GM12878 (cell line): ENCODE measurements around the gene KCNC1. TPM values are rescaled to one million over a fixed set of nuclear protein-coding genes. Genes with fewer than 3 reads are reported as not detected.

Source experiments
- ATAC-seq: fragments of 200-7000 bp; cut with Tn5 transposase; 3 replicates; pipeline ENCODE4 v1.9.1; 2020; ENCODE audit warnings: mild to moderate bottlenecking, moderate library complexity
- BruUV-seq: library from RNA; stranded (reverse); fragments of 400-500 nt; replicated peaks from 2 replicates; lab custom pipeline; 2021; lab: Mats Ljungman, UMichigan
- CTCF ChIA-PET: fragments of 300-600 bp; sonication (Branson Sonifier 250); formaldehyde crosslinking; extraction: SDS; loops from one replicate; lab custom pipeline; 2021; ENCODE audit warnings: inconsistent platforms; lab: Yijun Ruan, JAX
- POLR2A ChIA-PET: fragments of 350-600 bp; formaldehyde crosslinking; extraction: SDS; loops from one replicate; lab custom pipeline; 2021; ENCODE audit warnings: inconsistent platforms; lab: Charles Lee
- RAD21 ChIA-PET: fragments of 300-600 bp; sonication (Branson Sonifier 250); formaldehyde crosslinking; loops from one replicate; lab custom pipeline; 2023; ENCODE audit warnings: antibody characterized with exemption; ENCODE audit not compliant: unreplicated experiment; lab: Charles Lee
- SMC1A ChIA-PET: fragments of 300-600 bp; sonication (Branson Sonifier 250); formaldehyde crosslinking; loops from one replicate; lab custom pipeline; 2023; ENCODE audit not compliant: unreplicated experiment, uncharacterized antibody; lab: Charles Lee
- DNase-seq: peaks from one replicate; pipeline ENCODE4 v3.0.0-alpha.2; 2011; ENCODE audit warnings: low read depth, low spot score
- FAIRE-seq: peaks from 3 replicates; lab custom pipeline; 2011; peaks lifted over from hg19 to GRCh38; lab: Jason Lieb, UNC
- H2AFZ ChIP-seq: 2 replicates; pipeline ENCODE4 v1.6.0; 2011; ENCODE audit warnings: low read depth, low read length, control low read depth; ENCODE audit not compliant: control insufficient read depth
- H3K27ac ChIP-seq: 2 replicates; pipeline ENCODE4 v1.5.1; 2011; ENCODE audit warnings: control low read depth; ENCODE audit not compliant: control insufficient read depth, insufficient read depth
- H3K27me3 ChIP-seq, 2 experiments: replicated peaks in 1 of 2; 2 replicates each; pipeline versions ENCODE4 v1.6.0 to v1.6.1; 2011; ENCODE audit warnings: low read length in 1 of 2; ENCODE audit not compliant: control insufficient read depth in 2 of 2, insufficient read depth in 2 of 2
- H3K36me3 ChIP-seq, 2 experiments: 2 replicates each; pipeline ENCODE4 v1.5.1; 2011; ENCODE audit warnings: low read length in 1 of 2; ENCODE audit not compliant: control insufficient read depth in 2 of 2, insufficient read depth in 2 of 2
- H3K4me1 ChIP-seq: 2 replicates; pipeline ENCODE4 v1.6.1; 2011; ENCODE audit warnings: mild to moderate bottlenecking, low read length, moderate library complexity, mixed read lengths; ENCODE audit not compliant: control insufficient read depth, insufficient read depth
- H3K4me2 ChIP-seq: 2 replicates; pipeline ENCODE4 v1.6.0; 2011; ENCODE audit warnings: control low read depth; ENCODE audit not compliant: control insufficient read depth, insufficient read depth
- H3K4me3 ChIP-seq: fragments of 200-600 bp; sonication (generic); 2 replicates; pipeline ENCODE4 v1.5.1; 2016
- H3K79me2 ChIP-seq: 2 replicates; pipeline ENCODE4 v1.6.0; 2011; ENCODE audit warnings: low read length; ENCODE audit not compliant: control insufficient read depth, insufficient read depth
- H3K9ac ChIP-seq: 2 replicates; pipeline ENCODE4 v1.8.0; 2011; ENCODE audit warnings: low read length, control low read depth, mixed read lengths; ENCODE audit not compliant: control insufficient read depth, insufficient read depth
- H3K9me3 ChIP-seq: replicated peaks from 3 replicates; pipeline ENCODE4 v1.5.1; 2011; ENCODE audit warnings: mild to moderate bottlenecking, low read length; ENCODE audit not compliant: control insufficient read depth, insufficient read depth
- H4K20me1 ChIP-seq: 2 replicates; pipeline ENCODE4 v1.6.0; 2011; ENCODE audit not compliant: control insufficient read depth, insufficient read depth
- ASH2L ChIP-seq: fragments of 300-600, 200-600 bp; sonication (generic); IDR thresholded peaks from 2 replicates; pipeline ENCODE4 v1.6.1; 2017; ENCODE audit warnings: low read depth, mild to moderate bottlenecking, borderline replicate concordance
- BHLHE40 ChIP-seq, 2 experiments: fragments of 450-650 bp in 1 of 2; IDR thresholded peaks; 2 replicates each; pipeline ENCODE4 v1.6.1; 2011 to 2017; ENCODE audit warnings: low read depth in 2 of 2, borderline replicate concordance in 1 of 2, improper control_type of control experiment in 1 of 2, low read length in 1 of 2, mild to moderate bottlenecking in 1 of 2
- CBX5 ChIP-seq: sonication (generic); IDR thresholded peaks from 2 replicates; pipeline ENCODE4 v1.6.1; 2016; ENCODE audit warnings: low read depth, moderate library complexity, mild to moderate bottlenecking, inconsistent platforms
- FOS ChIP-seq: IDR thresholded peaks from 3 replicates; pipeline ENCODE4 v1.6.1; 2011; ENCODE audit warnings: borderline replicate concordance; ENCODE audit not compliant: insufficient read length; ENCODE audit errors: extremely low read depth
- LARP7 ChIP-seq: fragments of 450-650 bp; IDR thresholded peaks from 2 replicates; pipeline ENCODE4 v1.6.1; 2017; ENCODE audit warnings: mild to moderate bottlenecking
- MEF2B ChIP-seq: fragments of 450-650 bp; IDR thresholded peaks from 2 replicates; pipeline ENCODE4 v1.6.1; 2018; ENCODE audit warnings: mild to moderate bottlenecking, moderate library complexity; ENCODE audit not compliant: partially characterized antibody, poor library complexity, severe bottlenecking
- NR2C2 ChIP-seq: IDR thresholded peaks from 2 replicates; pipeline ENCODE4 v1.6.1; 2011; ENCODE audit warnings: borderline replicate concordance, low read depth; ENCODE audit not compliant: control insufficient read depth, insufficient read length
- NRF1 ChIP-seq: conservative IDR thresholded peaks from 2 replicates; pipeline ENCODE4 v1.6.1; 2011; ENCODE audit warnings: mild to moderate bottlenecking, low read depth, low read length, improper control_type of control experiment
- PML ChIP-seq: IDR thresholded peaks from 2 replicates; pipeline ENCODE4 v1.6.1; 2012; ENCODE audit warnings: low read length, inconsistent platforms
- RAD21 ChIP-seq: IDR thresholded peaks from 2 replicates; pipeline ENCODE4 v1.6.1; 2011; ENCODE audit warnings: mild to moderate bottlenecking, low read depth, low read length, moderate library complexity; ENCODE audit not compliant: insufficient read depth
- RAD51 ChIP-seq: fragments of 450-650 bp; IDR thresholded peaks from 2 replicates; pipeline ENCODE4 v1.6.1; 2016; ENCODE audit warnings: moderate library complexity, mild to moderate bottlenecking, inconsistent platforms
- SIN3A ChIP-seq: IDR thresholded peaks from 2 replicates; pipeline ENCODE4 v1.6.1; 2012; ENCODE audit warnings: low read depth, low read length, improper control_type of control experiment
- YBX1 ChIP-seq: fragments of 450-650 bp; IDR thresholded peaks from 2 replicates; pipeline ENCODE4 v1.6.1; 2016; ENCODE audit warnings: antibody characterized with exemption
- WGBS: methylation state at CpG from one replicate; pipeline ENCODE4 v1.1.6; 2016; ENCODE audit warnings: low lambda C conversion rate; ENCODE audit not compliant: insufficient replicate concordance, insufficient coverage; ENCODE audit errors: missing lambda C conversion rate; 5-methylcytosine and 5-hydroxymethylcytosine counted together
- in situ Hi-C: fragments of 300-500 bp; cut with MboI; formaldehyde crosslinking; loops from 9 replicates; pipeline ENCODE4 v1.14.3; 2018; ENCODE audit warnings: mixed read lengths
- intact Hi-C: fragments of 100-400 bp; cut with micrococcal nuclease; formaldehyde crosslinking; loops from one replicate; pipeline ENCODE4 v1.14.2; 2022; ENCODE audit not compliant: unreplicated experiment
- polyA plus RNA-seq, 11 experiments: library from polyadenylated mRNA; depleted of rRNA in 4 of 11; unstranded in 6 of 11; stranded (reverse) in 5 of 11; fragments of >200 nt; fragmentation: Nextera tagmentation in 4 of 11; fragmentation: Illumina TruSeq in 1 of 11; extraction: Ambion mirVana in 4 of 11; extraction: Trizol in 1 of 11; gene quantifications; 1 replicate in 1 of 11; 2 replicates in 10 of 11; pipeline versions ENCODE4 v1.2.1 to v1.2.3, GENCODE V29; 2011 to 2016; ENCODE audit warnings: inconsistent platforms in 2 of 11, missing spikeins in 2 of 11, low read depth in 1 of 11
- total RNA-seq, 4 experiments: library from RNA; depleted of rRNA in 3 of 4; stranded (reverse); fragments of >200 nt in 3 of 4; fragmentation: Illumina TruSeq in 1 of 4; extraction: Trizol in 1 of 4; gene quantifications; 2 replicates each; pipeline versions ENCODE4 v1.2.1 to v1.2.3, GENCODE V29; 2013 to 2021

Gene KCNC1
- total and polyA plus RNA-seq, 10 of the 15 experiments (the other 5 are each of a cell fraction or from before 2014, with no cell fraction given): 0.27 to 0.34 TPM; not detected in 8

DNA sequence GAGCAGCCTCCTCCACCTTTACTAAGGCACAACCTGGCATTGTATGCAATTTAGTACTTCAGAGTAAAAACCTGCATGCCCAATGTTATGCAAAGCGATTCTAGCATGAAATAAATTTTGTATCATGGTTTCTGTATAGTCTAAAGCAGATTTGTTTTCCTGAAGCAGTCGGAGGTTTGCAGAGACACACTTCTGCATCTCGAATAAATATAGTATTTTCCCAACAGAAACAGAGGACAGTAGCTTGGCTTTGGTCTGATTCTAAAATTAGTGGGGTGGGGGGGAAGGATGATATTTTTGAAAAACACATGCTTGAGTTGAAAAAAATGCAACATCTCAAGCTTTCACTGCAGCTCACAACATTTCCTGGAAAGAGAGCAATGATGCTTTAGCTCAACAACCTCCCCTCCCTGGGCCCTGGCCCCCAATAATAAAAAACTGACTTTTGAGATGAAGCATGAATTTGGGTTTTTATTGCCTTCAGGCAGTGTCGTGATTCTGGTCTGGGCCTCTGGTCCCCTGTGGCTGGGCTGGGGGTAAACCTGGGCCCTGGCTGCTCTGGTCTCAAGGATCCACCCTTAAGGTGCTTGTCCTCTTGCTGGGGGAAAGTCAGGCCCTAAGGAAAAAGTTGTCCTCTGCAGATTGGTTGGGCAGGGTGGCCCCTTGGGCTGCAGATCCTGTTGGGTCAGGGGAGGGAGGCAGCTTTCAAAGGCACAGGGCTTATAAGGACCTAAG is 48.2 kb downstream of the KCNC1 start:
- no peak for FAIRE-seq
- POLR2A ChIA-PET: no interaction called here
- Histone ChIP-seq H3K4me2 (no peak overlapping the region), H3K9ac (no peak overlapping the region), H4K20me1 (no peaks in the 10 kb centered on the region; the same call in 1 of the 2 replicates), H3K9me3 (no peaks in the 10 kb centered on the region), H2AFZ (no peak overlapping the region), H3K27ac (no peak overlapping the region), H3K36me3 (no peaks in the 10 kb centered on the region; a peak in 1 of 4 replicates), H3K27me3 (no peaks in the 10 kb centered on the region), H3K4me3 (no peak overlapping the region), H3K4me1 (no peaks in the 10 kb centered on the region), H3K79me2 (no peaks in the 10 kb centered on the region)
- SMC1A ChIA-PET: no interaction called here
- no peak for ATAC-seq
- TF ChIP-seq ASH2L (no peak), MEF2B (no peak), LARP7 (no peak), YBX1 (no peak), NRF1 (no peak), FOS (no peak), NR2C2 (no peak), PML (no peak), CBX5 (no peak), RAD21 (no peak), BHLHE40 (IDR thresholded peaks at IDR 0.05; ENCODE audit: borderline replicate concordance in 1 of 2, low read depth in 2 of 2, low read length in 1 of 2) (no peak), RAD51 (no peak), SIN3A (no peak)
- BruUV-seq: no TSS peak
- 61% methylated on average over 4 of the region's 4 CpGs for WGBS
- CTCF ChIA-PET: interaction anchor here (0.7 to 1.1 kb wide), 2 partner anchors 52 to 1105 kb away, joined by 3 read pairs; no protein-coding TSS in a partner anchor
- in situ Hi-C loops: no loop called here
- RAD21 ChIA-PET: no interaction called here
- DNase-seq: no peak
- intact Hi-C loops: no loop called here
